Mesendoderm (in vitro differentiated cells): ENCODE measurements around the gene CACNA1C.

Experiments used
- DNase-seq: peaks from one replicate; pipeline ENCODE4 v3.0.0; 2013
- H2AK5ac ChIP-seq: 2 replicates; pipeline ENCODE4 v1.6.1; 2013; ENCODE audit warnings: low read length, inconsistent platforms
- H2BK120ac ChIP-seq: 2 replicates; pipeline ENCODE4 v1.6.1; 2013; ENCODE audit warnings: low read depth, mild to moderate bottlenecking, low read length, moderate library complexity, mixed read lengths
- H2BK15ac ChIP-seq: replicated peaks from 2 replicates; pipeline ENCODE4 v1.6.1; 2013; ENCODE audit warnings: low read depth, mild to moderate bottlenecking, moderate library complexity
- H2BK5ac ChIP-seq: 2 replicates; pipeline ENCODE4 v1.6.1; 2013; ENCODE audit warnings: low read length, inconsistent platforms
- H3K18ac ChIP-seq: 2 replicates; pipeline ENCODE4 v1.6.1; 2013; ENCODE audit warnings: mild to moderate bottlenecking, low read length, mixed read lengths
- H3K23ac ChIP-seq: one replicate; pipeline ENCODE4 v1.6.1; 2013; ENCODE audit warnings: low read length
- H3K27ac ChIP-seq: 2 replicates; pipeline ENCODE4 v1.5.1; 2013; ENCODE audit warnings: low read depth, mild to moderate bottlenecking, inconsistent platforms, low read length, moderate library complexity
- H3K27me3 ChIP-seq: 2 replicates; pipeline ENCODE4 v1.6.1; 2013; ENCODE audit warnings: low read length, control low read depth, mild to moderate bottlenecking, inconsistent platforms; ENCODE audit not compliant: insufficient read depth, poor library complexity
- H3K36me3 ChIP-seq: 2 replicates; pipeline ENCODE4 v1.6.1; 2013; ENCODE audit warnings: low read length, inconsistent platforms; ENCODE audit not compliant: control insufficient read depth, insufficient read depth
- H3K4ac ChIP-seq: one replicate; pipeline ENCODE4 v1.6.1; 2013; ENCODE audit warnings: low read depth, mild to moderate bottlenecking, low read length, moderate library complexity
- H3K4me1 ChIP-seq: 2 replicates; pipeline ENCODE4 v1.6.1; 2013; ENCODE audit warnings: low read depth, low read length, inconsistent platforms; ENCODE audit not compliant: control insufficient read depth
- H3K4me2 ChIP-seq: 2 replicates; pipeline ENCODE4 v1.6.1; 2013; ENCODE audit warnings: low read length
- H3K4me3 ChIP-seq: 2 replicates; pipeline ENCODE4 v1.5.1; 2013; ENCODE audit warnings: mild to moderate bottlenecking, low read length
- H3K56ac ChIP-seq: one replicate; pipeline ENCODE4 v1.6.1; 2013; ENCODE audit warnings: low read length
- H3K79me1 ChIP-seq: 2 replicates; pipeline ENCODE4 v1.6.1; 2013; ENCODE audit warnings: low read length, inconsistent platforms
- H3K79me2 ChIP-seq: 2 replicates; pipeline ENCODE4 v1.6.1; 2013; ENCODE audit warnings: mild to moderate bottlenecking, low read length; ENCODE audit not compliant: control insufficient read depth, insufficient read depth
- H3K9ac ChIP-seq: 2 replicates; pipeline ENCODE4 v1.6.1; 2013; ENCODE audit warnings: low read length, inconsistent platforms
- H4K5ac ChIP-seq: one replicate; pipeline ENCODE4 v1.6.1; 2013; ENCODE audit warnings: low read length
- H4K8ac ChIP-seq: one replicate; pipeline ENCODE4 v1.6.1; 2013; ENCODE audit warnings: low read depth, mild to moderate bottlenecking, control low read depth, low read length, moderate library complexity
- WGBS: extraction: QIAGEN DNeasy Blood & Tissue Kit; methylation state at CpG from one replicate; pipeline ENCODE4 v1.1.7; 2013; ENCODE audit warnings: low lambda C conversion rate, missing lambda C conversion rate; ENCODE audit not compliant: insufficient coverage; ENCODE audit errors: extremely low coverage; 5-methylcytosine and 5-hydroxymethylcytosine counted together

CACNA1C gene

DNA sequence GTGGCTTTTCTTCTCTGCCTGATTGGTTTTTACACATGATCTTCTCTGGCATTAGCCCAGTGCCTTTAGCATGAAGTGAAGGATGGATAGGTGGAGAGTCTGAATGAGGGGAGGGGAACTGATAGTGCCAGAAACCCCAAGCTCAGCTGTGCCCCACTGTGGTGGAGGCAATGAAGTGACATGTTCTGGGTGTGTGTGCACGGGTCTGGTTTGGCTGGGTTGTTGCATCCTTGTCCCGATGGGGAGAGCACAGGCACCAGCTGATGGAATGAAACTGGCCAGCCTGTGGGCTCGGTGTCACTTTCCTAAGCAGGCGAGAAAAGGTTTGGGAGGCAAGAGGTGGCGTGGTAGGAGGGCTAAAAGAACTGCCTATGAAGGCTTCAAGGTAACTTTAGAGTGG, 65.3 kb downstream of the CACNA1C start:
- no peak overlapping the region for H2AK5ac ChIP-seq
- WGBS, result no CpG with 5 or more reads among the region's 5 CpGs
- H2BK15ac ChIP-seq, result no peak overlapping the region
- H3K4ac ChIP-seq, result no peak overlapping the region
- H3K27ac ChIP-seq, result no peak overlapping the region
- H4K5ac ChIP-seq, result no peak overlapping the region
- H3K79me1 ChIP-seq, result no peaks in the 10 kb centered on the region
- no peak overlapping the region for H2BK120ac ChIP-seq
- H3K79me2 ChIP-seq, result no peaks in the 10 kb centered on the region
- no peak overlapping the region for H3K9ac ChIP-seq
- peak; percentile 11 for DNase-seq
- no peak overlapping the region for H3K18ac ChIP-seq
- H3K4me3 ChIP-seq, result no peak overlapping the region
- no peak overlapping the region for H4K8ac ChIP-seq
- H2BK5ac ChIP-seq, result no peak overlapping the region
- H3K56ac ChIP-seq, result no peak overlapping the region
- H3K4me1 ChIP-seq, result no peaks in the 10 kb centered on the region
- no peak overlapping the region for H3K4me2 ChIP-seq
- H3K23ac ChIP-seq, result no peak overlapping the region
- H3K36me3 ChIP-seq, result no peaks in the 10 kb centered on the region
- H3K27me3 ChIP-seq, result no peaks in the 10 kb centered on the region

- DNase-seq, result no peak
- Histone ChIP-seq H3K9ac (no peak overlapping the region), H2BK5ac (no peak overlapping the region), H3K79me1 (no peaks in the 10 kb centered on the region), H3K4me3 (no peak overlapping the region), H2AK5ac (no peak overlapping the region), H3K18ac (no peak overlapping the region), H2BK15ac (no peak overlapping the region), H3K4me1 (no peaks in the 10 kb centered on the region), H3K79me2 (no peaks in the 10 kb centered on the region), H3K27ac (no peak overlapping the region), H3K4ac (no peak overlapping the region), H4K8ac (no peak overlapping the region), H4K5ac (no peak overlapping the region), H3K36me3 (no peaks in the 10 kb centered on the region), H3K56ac (no peak overlapping the region), H3K23ac (no peak overlapping the region), H2BK120ac (no peak overlapping the region), H3K27me3 (no peaks in the 10 kb centered on the region), H3K4me2 (no peak overlapping the region)
- no CpG with 5 or more reads among the region's 12 CpGs for WGBS
Measured at GRCh38 chr12:2118481-2119255, 65.9 kb downstream of the CACNA1C start.

DNA sequence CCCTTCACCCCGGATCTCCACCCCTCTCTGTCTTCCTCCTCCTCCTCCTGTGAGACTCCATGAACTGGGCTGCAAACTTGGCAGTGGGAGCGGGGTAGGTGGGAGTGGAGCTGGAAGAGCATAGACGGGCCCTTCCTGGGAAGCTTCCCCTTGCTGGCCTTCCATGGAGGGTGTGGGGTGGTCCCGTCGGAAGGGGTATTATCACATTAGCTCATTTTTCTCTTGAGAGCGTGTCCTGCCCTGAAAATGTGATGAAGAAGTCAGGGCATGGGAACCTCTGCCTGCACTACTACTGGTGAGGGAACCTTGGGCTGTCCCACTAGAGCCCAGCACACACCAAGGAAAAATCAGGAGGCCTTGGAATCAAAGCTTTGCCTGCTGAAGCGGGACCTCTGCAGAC, 66.5 kb downstream of the CACNA1C start:
- no peaks in the 10 kb centered on the region for H3K79me1 ChIP-seq
- WGBS, result no CpG with 5 or more reads among the region's 7 CpGs
- no peak overlapping the region for H3K23ac ChIP-seq
- H2BK15ac ChIP-seq, result no peak overlapping the region
- no peak overlapping the region for H3K9ac ChIP-seq
- H3K27me3 ChIP-seq, result no peaks in the 10 kb centered on the region
- H2AK5ac ChIP-seq, result no peak overlapping the region
- H3K18ac ChIP-seq, result no peak overlapping the region
- no peak overlapping the region for H3K27ac ChIP-seq
- no peaks in the 10 kb centered on the region for H3K4me1 ChIP-seq
- no peaks in the 10 kb centered on the region for H3K36me3 ChIP-seq
- H3K4me3 ChIP-seq, result no peak overlapping the region
- H2BK5ac ChIP-seq, result no peak overlapping the region
- no peak overlapping the region for H4K8ac ChIP-seq
- DNase-seq, result no peak
- H3K4me2 ChIP-seq, result no peak overlapping the region
- H3K4ac ChIP-seq, result no peak overlapping the region
- no peak overlapping the region for H2BK120ac ChIP-seq
- H3K79me2 ChIP-seq, result no peaks in the 10 kb centered on the region
- H4K5ac ChIP-seq, result no peak overlapping the region
- no peak overlapping the region for H3K56ac ChIP-seq

DNA sequence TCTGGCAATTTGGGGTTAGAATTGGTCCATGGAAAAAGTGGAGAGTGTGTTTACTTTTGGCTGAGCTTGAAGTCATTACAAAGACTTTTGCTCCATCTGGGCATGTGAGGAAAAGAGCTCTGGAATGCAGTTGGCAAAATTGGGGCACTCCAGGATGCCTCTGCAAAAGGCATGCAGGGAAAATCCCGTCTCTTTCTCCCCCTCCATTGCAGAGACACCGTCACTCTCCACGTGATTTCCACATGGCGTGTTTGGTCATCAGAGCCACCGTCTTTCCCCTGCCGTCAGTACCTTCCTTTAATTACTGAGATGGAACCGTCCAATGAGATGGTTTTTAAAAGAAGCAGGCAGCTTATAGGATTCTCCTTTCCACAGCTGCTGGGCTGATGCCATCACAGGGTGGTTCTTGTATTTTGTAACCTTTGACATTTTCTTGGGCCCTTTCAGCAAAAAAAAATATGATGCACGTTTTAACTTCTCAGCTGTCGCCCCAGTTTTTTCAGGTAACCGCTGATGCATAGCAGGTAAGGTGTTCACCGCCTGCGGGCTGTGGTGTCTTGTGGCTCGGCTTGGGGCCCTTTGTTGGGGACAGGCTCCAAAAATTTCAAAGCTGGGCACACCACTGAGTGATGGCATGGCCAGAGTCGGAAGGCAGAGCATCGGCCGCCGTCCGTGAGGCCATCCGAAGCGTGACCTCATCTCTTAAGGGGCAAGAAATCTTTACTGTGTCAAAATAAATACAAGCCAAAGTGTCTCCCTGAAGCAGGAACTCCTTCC, 68.4 kb downstream of the CACNA1C start:
- H3K27me3 ChIP-seq, result no peaks in the 10 kb centered on the region
- H3K18ac ChIP-seq, result no peak overlapping the region
- H3K56ac ChIP-seq, result no peak overlapping the region
- no peak overlapping the region for H3K27ac ChIP-seq
- H3K36me3 ChIP-seq, result no peaks in the 10 kb centered on the region
- no peak overlapping the region for H3K4me2 ChIP-seq
- no peak overlapping the region for H3K4me3 ChIP-seq
- no peak overlapping the region for H2BK120ac ChIP-seq
- no peak for DNase-seq
- no peak overlapping the region for H3K23ac ChIP-seq
- H2BK5ac ChIP-seq, result no peak overlapping the region
- no CpG with 5 or more reads among the region's 20 CpGs for WGBS
- no peak overlapping the region for H2BK15ac ChIP-seq
- no peak overlapping the region for H2AK5ac ChIP-seq
- no peak overlapping the region for H3K4ac ChIP-seq
- H3K9ac ChIP-seq, result no peak overlapping the region
- no peaks in the 10 kb centered on the region for H3K79me1 ChIP-seq
- H4K8ac ChIP-seq, result no peak overlapping the region
- no peaks in the 10 kb centered on the region for H3K4me1 ChIP-seq
- H4K5ac ChIP-seq, result no peak overlapping the region
- no peaks in the 10 kb centered on the region for H3K79me2 ChIP-seq

GRCh38 chr12:2124466-2125023, 71.8 kb downstream of the CACNA1C start:
- Histone ChIP-seq H3K4ac (no peak overlapping the region), H3K9ac (no peak overlapping the region), H3K56ac (no peak overlapping the region), H4K5ac (no peak overlapping the region), H2BK120ac (no peak overlapping the region), H3K18ac (no peak overlapping the region), H3K4me3 (no peak overlapping the region), H4K8ac (no peak overlapping the region), H3K79me2 (no peaks in the 10 kb centered on the region), H3K4me1 (no peaks in the 10 kb centered on the region), H3K4me2 (no peak overlapping the region), H2AK5ac (no peak overlapping the region), H2BK15ac (no peak overlapping the region), H3K36me3 (no peaks in the 10 kb centered on the region), H3K27me3 (no peaks in the 10 kb centered on the region), H3K23ac (no peak overlapping the region), H3K79me1 (no peaks in the 10 kb centered on the region), H2BK5ac (no peak overlapping the region), H3K27ac (no peak overlapping the region)
- WGBS, result no CpG with 5 or more reads among the region's 13 CpGs
- DNase-seq, result no peak
